Measurements from ENCODE around the gene DCK.

DCK gene

GRCh38 chr4:71065991-71066510, 72.6 kb downstream of the DCK start:
- no peak for DNase-seq

DNA sequence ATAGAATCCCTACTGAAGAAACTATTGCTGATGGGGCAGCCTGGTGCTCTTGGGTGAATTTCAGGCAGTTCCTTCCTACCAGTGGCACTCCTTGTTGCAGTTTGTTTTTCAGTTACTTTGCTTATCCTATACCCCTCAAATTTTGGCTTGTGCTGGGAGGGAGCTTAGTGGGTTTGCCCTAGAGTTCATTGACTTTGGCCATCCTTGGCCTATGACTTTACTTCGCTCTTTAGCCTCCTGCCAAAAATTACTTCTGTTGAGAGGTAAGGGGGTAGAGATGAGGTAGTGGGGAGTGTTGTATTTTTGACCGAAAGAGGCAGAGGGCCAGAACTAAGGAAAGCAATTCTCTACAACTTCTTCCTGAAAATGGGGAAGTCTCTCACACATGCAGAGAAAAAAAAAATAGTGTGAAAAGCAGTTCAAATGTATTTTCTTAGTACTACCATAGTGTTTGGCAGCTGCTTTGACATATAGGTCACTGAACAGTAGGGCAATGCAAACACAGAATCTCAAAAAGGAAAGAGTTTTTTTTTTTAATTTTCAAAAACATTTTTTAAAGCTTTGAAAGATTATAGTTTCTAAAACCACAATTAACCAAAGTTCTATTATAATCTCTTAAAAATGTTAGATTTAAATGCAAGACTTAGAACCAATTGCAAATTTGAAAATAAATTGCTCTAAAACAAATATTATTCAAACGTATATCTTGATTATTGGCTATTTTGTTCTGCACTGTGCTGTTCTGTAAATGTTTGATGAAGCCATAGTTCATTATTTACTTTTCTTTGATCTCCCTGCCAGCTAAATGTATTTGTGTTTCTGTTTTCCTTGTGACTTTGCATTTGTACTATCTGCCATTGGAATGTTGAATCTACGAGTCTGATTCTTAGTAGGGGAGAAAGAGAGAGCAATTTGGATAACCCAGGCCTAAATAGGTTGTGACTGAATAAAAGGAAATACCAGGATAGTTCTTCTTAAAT, 73.6 kb downstream of the DCK start:
- DNase-seq = no peak

DNA sequence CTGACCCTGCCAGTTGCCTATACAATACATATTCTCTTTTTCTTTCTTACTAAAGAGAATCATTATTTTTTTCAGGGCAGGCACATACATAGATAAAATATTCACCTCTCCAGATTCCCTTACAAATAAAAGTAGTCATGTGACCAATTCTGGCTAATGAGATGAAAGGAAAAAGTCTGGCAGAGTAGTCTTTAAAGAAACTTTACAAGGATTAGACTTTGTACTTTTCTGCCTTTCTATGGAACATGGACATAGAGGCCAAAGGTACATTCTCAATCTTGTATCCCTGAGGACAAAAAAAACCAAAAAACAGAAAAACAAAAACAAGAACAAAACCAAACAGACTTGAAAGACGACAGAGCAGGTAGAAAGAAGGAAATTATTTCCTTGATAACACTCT, 75.6 kb downstream of the DCK start:
- DNase-seq = no peak

DNA sequence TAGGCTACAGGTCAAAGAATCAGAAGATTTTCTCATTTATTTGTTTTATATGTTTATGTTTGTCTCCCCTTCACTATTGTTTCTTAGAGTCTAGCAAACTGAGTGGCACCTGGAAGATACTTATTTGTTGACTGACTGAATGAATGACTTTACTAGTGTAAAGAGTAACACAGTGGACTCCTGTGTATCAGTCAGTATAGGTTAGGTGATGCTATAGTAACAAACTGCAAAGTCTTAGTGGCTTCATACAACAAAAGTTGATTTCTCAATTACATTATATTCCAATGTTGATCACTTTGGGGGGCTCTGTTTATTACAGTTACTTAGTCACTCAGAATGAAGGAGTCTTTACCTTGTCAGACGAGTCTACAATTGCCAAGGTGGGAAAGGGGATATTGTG, 76.6 kb downstream of the DCK start:
- no peak for DNase-seq

DNA sequence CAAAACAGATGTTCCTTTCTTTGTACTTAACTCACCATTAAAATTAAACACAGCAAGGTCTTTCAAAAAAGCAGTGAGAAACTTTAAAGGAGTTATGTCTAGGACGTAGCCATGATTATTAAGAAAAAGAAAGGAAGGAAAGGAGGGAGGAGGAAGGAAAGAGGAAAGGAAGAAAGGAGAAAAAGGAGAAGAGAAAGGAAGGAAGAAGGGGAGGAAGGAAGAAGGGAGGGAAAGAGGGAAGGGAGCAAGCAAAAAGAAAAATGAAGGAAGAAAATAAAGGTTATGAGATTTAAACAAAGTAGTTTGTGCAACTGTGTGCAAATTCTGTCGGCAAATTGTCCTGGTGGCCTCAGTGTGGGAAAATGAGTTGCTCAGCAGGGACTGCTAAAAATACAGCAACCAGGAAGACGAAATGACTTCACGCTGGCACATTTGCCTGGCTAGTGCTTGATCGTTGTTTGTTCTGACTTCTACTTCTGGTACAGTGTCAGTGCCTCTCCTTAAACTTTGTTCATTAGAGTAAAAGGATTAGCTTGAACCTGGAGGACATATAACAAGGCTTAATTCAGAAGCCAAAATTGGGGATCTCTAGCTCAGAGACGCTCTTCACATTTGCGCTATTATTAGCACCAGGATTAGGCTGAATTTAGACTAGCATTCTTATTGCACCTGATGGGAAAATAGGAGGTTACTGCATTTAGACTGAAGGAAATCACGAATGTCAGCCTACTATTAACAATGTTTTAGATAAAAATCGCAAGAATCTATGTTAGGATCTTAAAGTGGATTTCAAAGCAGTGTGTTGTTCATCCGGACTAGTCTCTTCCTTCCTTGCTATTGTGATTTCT, 81.2 kb downstream of the DCK start:
- DNase-seq = no peak

Measured in activated CD4-positive, alpha-beta T cell treated with anti-CD3 and anti-CD28 coated beads, Interleukin-10, Interleukin-2, amounts not matched to agents 100 ng/mL and 50 ng/mL, durations not matched to agents 16 hours and 8 hours (primary cell).